Stimulated activated CD4-positive, alpha-beta T cell treated with anti-CD3 and anti-CD28 coated beads, Interleukin-4, amount 100 ng/mL, for 1 hour (primary cell): Measurements from ENCODE around the gene PCSK4.
"Not testable (repeated sequence)": the region's sequence is repeated elsewhere in the genome, so short reads cannot be mapped to it uniquely, and the experiment has no call there.

ENCODE experiments used
- DNase-seq: peaks from one replicate; pipeline ENCODE4 v3.0.0-alpha.2; 2020

Gene PCSK4

GRCh38 chr19:1452802-1453524 is 37.2 kb downstream of the PCSK4 start:
- DNase-seq, result no peak

- no peak for DNase-seq
Measured at GRCh38 chr19:1451916-1452801, 38.0 kb downstream of the PCSK4 start.

GRCh38 chr19:1450735-1451731 is 39.1 kb downstream of the PCSK4 start:
- no peak for DNase-seq

- peak; percentile 39 for DNase-seq
Measured at GRCh38 chr19:1449467-1450442, 40.4 kb downstream of the PCSK4 start, which contains the start of gene APC2. Gene APC2, plus strand, starts transcription at chr19:1450121. Its CDS starts 2,881 bp downstream, at chr19:1453002.

GRCh38 chr19:1447944-1448343 is 42.2 kb downstream of the PCSK4 start:
- DNase-seq, result no peak

GRCh38 chr19:1447504-1447903 is 42.6 kb downstream of the PCSK4 start:
- no peak for DNase-seq

- peak; percentile 44 for DNase-seq
Measured at GRCh38 chr19:1446713-1447481, 43.3 kb downstream of the PCSK4 start.

GRCh38 chr19:1445932-1446712 is 44.0 kb downstream of the PCSK4 start:
- no peak for DNase-seq

- DNase-seq, result peak; percentile 80
Measured at GRCh38 chr19:1445185-1445931, 44.8 kb downstream of the PCSK4 start.

GRCh38 chr19:1441677-1442438 is 48.3 kb downstream of the PCSK4 start:
- no peak for DNase-seq

GRCh38 chr19:1441022-1441426 is 49.1 kb downstream of the PCSK4 start:
- DNase-seq, result no peak

- no peak for DNase-seq
Measured at GRCh38 chr19:1440418-1440801, 49.7 kb downstream of the PCSK4 start.

GRCh38 chr19:1439525-1440417 is 50.4 kb downstream of the PCSK4 start:
- DNase-seq, result not testable (repeated sequence)

GRCh38 chr19:1438933-1439354 is 51.2 kb downstream of the PCSK4 start:
- DNase-seq, result no peak

GRCh38 chr19:1438035-1438932 is 51.9 kb downstream of the PCSK4 start, which contains the start of gene RPS15:
Gene RPS15, plus strand, starts transcription at chr19:1438396. Its CDS starts 30 bp downstream, at chr19:1438426.
- peak; percentile 97 for DNase-seq

GRCh38 chr19:1437609-1438008 is 52.5 kb downstream of the PCSK4 start:
- DNase-seq, result no peak
